HUDEP-2 (cell line): ENCODE measurements around the gene SCAPER.
"Not testable (repeated sequence)": the region's sequence is repeated elsewhere in the genome, so short reads cannot be mapped to it uniquely, and the experiment has no call there.

Experiments
- DNase-seq, 76 experiments: peaks; one replicate each; lab custom pipeline; 2025; ENCODE audit not compliant: unreplicated experiment in 76 of 76; lab: John Stamatoyannopoulos, UW

The SCAPER gene

GRCh38 chr15:76905855-76906254 is 715 bp upstream of the SCAPER start:
- DNase-seq = no peak

GRCh38 chr15:76904461-76905012 is 603 bp downstream of the SCAPER start:
- DNase-seq = no peak

- DNase-seq = peak in 7 of 76 experiments; percentile 1 to 26 (median 14)
These were observed 1.9 kb downstream of the SCAPER start for GRCh38 chr15:76903251-76903681.

- DNase-seq = no peak
These were observed 3.2 kb downstream of the SCAPER start for GRCh38 chr15:76901965-76902364.

GRCh38 chr15:76899931-76900310 is 5.2 kb downstream of the SCAPER start:
- DNase-seq = not testable (repeated sequence)

- not testable (repeated sequence) for DNase-seq
These were observed 5.8 kb downstream of the SCAPER start for GRCh38 chr15:76899176-76899930.

DNA sequence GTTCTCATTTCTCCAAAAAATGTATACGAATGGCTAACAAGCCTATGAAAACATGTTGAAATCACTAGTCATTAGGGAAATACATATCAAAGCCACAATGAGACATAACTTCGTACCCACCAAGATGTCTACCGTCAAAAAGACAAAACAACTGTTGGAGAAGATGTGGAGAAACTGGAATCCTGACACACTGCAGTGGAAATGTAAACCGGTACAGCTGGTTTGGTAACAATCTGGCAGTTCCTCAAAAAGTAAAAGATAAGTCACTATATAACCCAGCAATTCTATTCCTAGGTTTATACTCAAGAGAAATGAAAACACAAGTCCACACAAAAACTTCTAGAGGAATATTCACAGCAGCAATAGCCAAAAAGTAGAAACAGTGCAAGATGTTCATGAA is 7.0 kb downstream of the SCAPER start:
- DNase-seq = no peak

- DNase-seq = no peak
These were observed 11.0 kb downstream of the SCAPER start for GRCh38 chr15:76894174-76894573.

- DNase-seq = not testable (repeated sequence)
These were observed 12.3 kb downstream of the SCAPER start for GRCh38 chr15:76892836-76893235.

DNA sequence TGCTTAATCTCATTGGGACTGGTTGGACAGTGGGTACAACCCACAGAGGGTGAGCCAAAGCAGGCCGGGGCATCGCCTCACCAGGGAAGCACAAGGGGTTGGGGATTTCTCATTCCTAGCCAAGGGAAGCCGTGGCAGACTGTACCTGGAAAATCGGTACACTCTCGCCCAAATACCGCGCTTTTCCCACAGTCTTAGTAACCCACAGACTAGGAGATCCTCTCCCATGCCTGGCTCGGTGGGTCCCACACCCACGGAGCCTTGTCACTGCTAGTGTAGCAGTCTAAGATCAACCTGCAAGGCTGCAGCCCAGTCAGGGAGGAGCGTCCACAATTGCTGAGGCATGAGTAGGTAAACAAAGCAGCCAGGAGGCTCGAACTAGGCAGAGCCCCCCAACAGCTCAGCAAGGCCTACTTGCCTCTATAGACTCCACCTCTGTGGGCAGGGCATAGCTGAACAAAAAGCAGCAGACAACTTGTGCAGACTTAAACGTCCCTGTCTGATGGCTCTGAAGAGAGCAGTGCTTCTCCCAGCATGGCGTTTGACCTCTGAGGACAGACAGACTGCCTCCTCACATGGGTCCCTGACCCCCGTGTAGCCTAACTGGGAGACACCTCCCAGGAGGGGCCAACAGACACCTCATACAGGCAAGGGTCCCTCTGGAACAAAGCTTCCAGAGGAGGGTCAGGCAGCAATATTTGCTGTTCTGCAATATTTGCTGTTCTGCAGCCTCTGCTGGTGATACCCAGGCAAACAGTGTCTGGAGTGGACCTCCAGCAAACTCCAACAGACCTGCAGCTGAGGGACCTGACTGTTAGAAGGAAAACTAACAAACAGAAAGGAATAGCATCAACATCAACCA is 17.6 kb downstream of the SCAPER start:
- DNase-seq = not testable (repeated sequence)

DNA sequence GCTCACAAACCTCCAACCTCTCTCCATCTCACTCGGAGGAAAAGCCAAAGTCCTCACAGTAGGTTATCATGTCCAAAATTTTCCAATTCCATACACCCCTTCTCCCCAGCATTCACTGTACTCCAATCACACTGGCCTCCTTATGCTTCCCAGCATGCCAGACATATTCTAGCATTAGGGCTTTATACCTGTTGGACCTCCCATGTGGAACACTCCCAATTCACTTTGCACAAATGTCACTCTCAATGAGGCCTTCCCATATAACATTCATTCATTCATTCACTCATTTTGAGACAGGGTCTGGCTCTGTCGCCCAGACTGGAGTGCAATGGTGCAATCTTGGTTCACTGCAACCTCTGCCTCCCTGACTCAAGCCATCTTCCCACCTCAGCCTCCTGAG is 19.9 kb downstream of the SCAPER start:
- DNase-seq = no peak

DNA sequence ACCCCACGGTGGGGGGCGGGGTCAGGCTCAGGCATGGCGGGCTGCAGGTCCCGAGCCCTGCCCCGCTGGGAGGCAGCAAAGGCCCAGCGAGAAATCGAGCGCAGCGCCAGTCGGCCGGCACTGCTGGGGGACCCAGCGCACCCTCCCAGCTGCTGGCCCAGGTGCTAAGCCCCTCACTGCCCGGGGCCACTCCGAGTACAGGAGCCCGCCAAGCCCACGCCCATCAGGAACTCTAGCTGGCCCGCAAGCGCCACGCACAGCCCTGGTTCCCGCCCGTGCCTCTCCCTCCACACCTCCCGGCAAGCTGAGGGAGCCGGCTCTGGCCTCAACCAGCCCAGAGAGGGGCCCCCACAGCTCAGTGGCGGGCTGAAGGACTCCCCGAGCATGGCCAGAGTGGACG is 29.2 kb downstream of the SCAPER start:
- no peak for DNase-seq

GRCh38 chr15:76873066-76873465 is 32.1 kb downstream of the SCAPER start:
- DNase-seq = not testable (repeated sequence)

GRCh38 chr15:76871930-76872329 is 33.2 kb downstream of the SCAPER start:
- no peak for DNase-seq

- no peak for DNase-seq
These were observed 36.4 kb downstream of the SCAPER start for GRCh38 chr15:76868740-76869139.

DNA sequence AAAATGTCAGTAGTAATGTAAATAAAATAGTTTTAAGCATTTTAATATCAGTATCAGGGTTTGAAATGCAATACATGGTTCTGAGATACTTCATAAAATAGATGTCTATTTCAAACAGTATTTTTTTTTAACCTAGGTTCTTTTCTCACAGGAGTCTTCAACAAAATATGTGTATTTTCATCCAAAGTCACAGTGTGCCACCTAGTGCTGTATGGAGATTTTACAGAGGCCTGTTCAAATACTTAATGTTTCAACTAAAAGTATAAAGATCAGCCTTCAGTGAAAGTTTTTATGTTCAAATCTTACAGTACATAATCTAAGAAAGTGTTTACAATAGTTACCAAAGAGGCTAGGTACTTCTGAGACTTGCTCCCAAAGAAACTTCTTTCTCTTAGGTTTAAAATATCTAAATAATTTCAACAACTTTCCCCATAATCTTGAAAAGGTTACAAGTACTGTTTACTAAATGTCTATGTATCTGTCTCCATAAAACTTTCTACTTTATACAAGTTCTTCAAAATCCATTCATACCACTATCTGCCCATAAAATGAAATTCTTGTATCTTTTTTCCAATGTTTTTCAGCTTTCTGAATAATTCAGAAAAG is 38.3 kb downstream of the SCAPER start:
- DNase-seq = peak in 3 of 76 experiments; percentile 0 to 14 (median 8)

- DNase-seq = no peak
These were observed 39.1 kb downstream of the SCAPER start for GRCh38 chr15:76866008-76866407.

- DNase-seq = no peak
These were observed 39.6 kb downstream of the SCAPER start for GRCh38 chr15:76865548-76865991.

GRCh38 chr15:76864586-76864985 is 40.6 kb downstream of the SCAPER start:
- DNase-seq = no peak

GRCh38 chr15:76863693-76864092 is 41.4 kb downstream of the SCAPER start:
- no peak for DNase-seq

- no peak for DNase-seq
These were observed 42.0 kb downstream of the SCAPER start for GRCh38 chr15:76863123-76863522.
